Choroid plexus epithelial cell (primary cell): ENCODE data around the gene XRCC3.

Experiments used
- DNase-seq: peaks from one replicate; pipeline ENCODE4 v3.0.0-alpha.2; 2010; ENCODE audit warnings: low read depth
- H3K4me3 ChIP-seq: 2 replicates; pipeline ENCODE4 v1.5.1; 2011; ENCODE audit warnings: low read depth, mild to moderate bottlenecking, control low read depth, low read length, moderate library complexity
- CTCF ChIP-seq: conservative IDR thresholded peaks from 2 replicates; pipeline ENCODE4 v1.5.1; 2011; ENCODE audit warnings: low read depth, mild to moderate bottlenecking, control low read depth, inconsistent platforms, low read length, moderate library complexity

XRCC3 gene

GRCh38 chr14:103684871-103685270 lies 30.4 kb downstream of the XRCC3 start:
- TF ChIP-seq CTCF, result no peak
- no peak for DNase-seq
- H3K4me3 ChIP-seq, result no peak overlapping the region

GRCh38 chr14:103684471-103684870 lies 30.8 kb downstream of the XRCC3 start:
- TF ChIP-seq CTCF, result no peak
- DNase-seq, result no peak

DNA sequence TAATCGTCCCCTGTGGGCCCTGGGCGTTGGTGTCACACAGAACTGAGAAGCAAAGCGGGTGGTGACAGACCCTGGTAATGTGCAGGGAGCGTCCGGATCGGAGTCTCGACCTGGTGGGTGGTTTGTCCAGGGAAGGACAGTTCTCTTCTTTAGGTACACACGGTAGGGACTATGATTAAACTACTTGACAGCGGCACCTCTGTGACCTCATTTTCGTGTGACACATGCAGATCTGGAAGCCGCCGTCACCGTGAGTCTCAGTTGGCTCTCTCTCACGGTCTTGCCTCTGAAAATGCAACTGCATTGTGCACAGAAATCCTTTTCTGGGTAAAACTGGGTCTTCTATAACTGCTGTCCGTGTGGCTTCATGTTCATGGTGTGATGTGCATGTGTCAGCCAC lies 32.1 kb downstream of the XRCC3 start:
- TF ChIP-seq CTCF, result no peak

More at GRCh38 chr14:103684471-103684870, 30.8 kb downstream of the XRCC3 start:
- H3K4me3 ChIP-seq, result no peak overlapping the region

GRCh38 chr14:103680491-103681231 lies 34.6 kb downstream of the XRCC3 start:
- no peak for TF ChIP-seq CTCF
- DNase-seq, result no peak
- no peak overlapping the region for H3K4me3 ChIP-seq

More for the DNA sequence above, 32.1 kb downstream of the XRCC3 start:
- no peak overlapping the region for H3K4me3 ChIP-seq
- DNase-seq, result no peak

- peak; percentile 65 for TF ChIP-seq CTCF
- peak; percentile 47 for DNase-seq
- no peak overlapping the region for H3K4me3 ChIP-seq
Measured at GRCh38 chr14:103679351-103679750, 35.9 kb downstream of the XRCC3 start.

- no peak for DNase-seq
- no peak overlapping the region for H3K4me3 ChIP-seq
- no peak for TF ChIP-seq CTCF
Measured at GRCh38 chr14:103676881-103677675, 38.2 kb downstream of the XRCC3 start.

DNA sequence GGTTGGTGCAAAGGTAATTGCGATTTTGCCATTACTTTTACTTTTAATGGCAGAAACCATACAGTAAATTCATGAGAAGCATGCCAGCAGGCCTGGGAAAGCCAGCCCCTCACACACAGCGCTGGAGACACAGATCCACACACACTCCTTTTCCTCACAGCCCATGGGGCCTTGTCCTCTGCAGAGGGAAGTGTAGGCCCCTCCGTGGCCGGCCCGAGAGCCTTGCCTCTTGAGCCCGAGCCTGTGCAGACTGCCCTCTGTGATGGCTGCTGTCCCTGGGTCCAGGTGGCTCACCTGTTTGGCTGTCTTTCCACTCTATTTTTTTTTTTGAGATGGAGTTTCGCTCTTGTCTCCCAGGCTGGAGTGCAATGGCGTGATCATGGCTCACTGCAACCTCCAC lies 39.3 kb downstream of the XRCC3 start:
- no peak for DNase-seq
- no peak for TF ChIP-seq CTCF
- no peak overlapping the region for H3K4me3 ChIP-seq
